ENCODE data around the gene FRS2.
"Not testable (repeated sequence)": the region's sequence is repeated elsewhere in the genome, so short reads cannot be mapped to it uniquely, and the experiment has no call there.

DNA sequence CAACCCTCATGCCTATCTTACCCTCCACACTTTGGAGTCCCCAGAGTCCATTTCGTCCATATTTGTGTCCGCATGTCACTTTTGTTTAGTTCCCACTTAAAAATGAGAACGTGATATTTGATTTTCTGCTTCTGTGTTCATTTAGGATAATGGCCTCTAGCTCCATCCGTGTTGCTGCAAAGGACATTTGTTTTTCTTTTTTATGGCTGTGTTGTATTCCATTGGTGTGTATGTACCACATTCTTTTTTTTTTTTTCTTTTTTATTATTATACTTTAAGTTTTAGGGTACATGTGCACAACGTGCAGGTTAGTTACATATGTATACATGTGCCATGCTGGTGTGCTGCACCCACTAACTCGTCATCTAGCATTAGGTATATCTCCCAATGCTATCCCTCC, 133.4 kb downstream of the FRS2 start:
- TF ChIP-seq, protein P1, sequence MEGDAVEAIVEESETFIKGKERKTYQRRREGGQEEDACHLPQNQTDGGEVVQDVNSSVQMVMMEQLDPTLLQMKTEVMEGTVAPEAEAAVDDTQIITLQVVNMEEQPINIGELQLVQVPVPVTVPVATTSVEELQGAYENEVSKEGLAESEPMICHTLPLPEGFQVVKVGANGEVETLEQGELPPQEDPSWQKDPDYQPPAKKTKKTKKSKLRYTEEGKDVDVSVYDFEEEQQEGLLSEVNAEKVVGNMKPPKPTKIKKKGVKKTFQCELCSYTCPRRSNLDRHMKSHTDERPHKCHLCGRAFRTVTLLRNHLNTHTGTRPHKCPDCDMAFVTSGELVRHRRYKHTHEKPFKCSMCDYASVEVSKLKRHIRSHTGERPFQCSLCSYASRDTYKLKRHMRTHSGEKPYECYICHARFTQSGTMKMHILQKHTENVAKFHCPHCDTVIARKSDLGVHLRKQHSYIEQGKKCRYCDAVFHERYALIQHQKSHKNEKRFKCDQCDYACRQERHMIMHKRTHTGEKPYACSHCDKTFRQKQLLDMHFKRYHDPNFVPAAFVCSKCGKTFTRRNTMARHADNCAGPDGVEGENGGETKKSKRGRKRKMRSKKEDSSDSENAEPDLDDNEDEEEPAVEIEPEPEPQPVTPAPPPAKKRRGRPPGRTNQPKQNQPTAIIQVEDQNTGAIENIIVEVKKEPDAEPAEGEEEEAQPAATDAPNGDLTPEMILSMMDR (IDR thresholded peaks at IDR 0.05) = not testable (repeated sequence)
- TF ChIP-seq EP300, POLR2A (IDR thresholded peaks at IDR 0.05): not testable (repeated sequence)

Data from suprapubic skin (tissue), 3 donors.